NCI-H1417 treated with DMSO at 0.1 percent for 48 hours (cell line): ENCODE data around the gene BICD2.

Experiments used
- DNase-seq: peaks from one replicate; lab custom pipeline; 2025; lab: John Stamatoyannopoulos, UW

The BICD2 gene

GRCh38 chr9:92727716-92728700 is 36.6 kb downstream of the BICD2 start:
- no peak for DNase-seq

- DNase-seq = no peak
Measured at GRCh38 chr9:92726971-92727715, 37.5 kb downstream of the BICD2 start.

GRCh38 chr9:92726348-92726747 is 38.3 kb downstream of the BICD2 start:
- no peak for DNase-seq

- no peak for DNase-seq
Measured at GRCh38 chr9:92725766-92726165, 38.9 kb downstream of the BICD2 start.

GRCh38 chr9:92725266-92725545 is 39.4 kb downstream of the BICD2 start:
- no peak for DNase-seq

GRCh38 chr9:92724528-92725265 is 39.9 kb downstream of the BICD2 start:
- DNase-seq = no peak

GRCh38 chr9:92723801-92724323 is 40.8 kb downstream of the BICD2 start:
- DNase-seq = no peak

GRCh38 chr9:92723299-92723625 is 41.4 kb downstream of the BICD2 start:
- no peak for DNase-seq

GRCh38 chr9:92722386-92723298 is 42.0 kb downstream of the BICD2 start:
- no peak for DNase-seq

- no peak for DNase-seq
Measured at GRCh38 chr9:92721548-92721947, 43.1 kb downstream of the BICD2 start.

- DNase-seq = no peak
Measured at GRCh38 chr9:92720807-92721535, 43.7 kb downstream of the BICD2 start.

- DNase-seq = no peak
Measured at GRCh38 chr9:92720209-92720765, 44.3 kb downstream of the BICD2 start.

- DNase-seq = no peak
Measured at GRCh38 chr9:92719028-92719647, 45.5 kb downstream of the BICD2 start.

- no peak for DNase-seq
Measured at GRCh38 chr9:92718086-92719001, 46.3 kb downstream of the BICD2 start.

- no peak for DNase-seq
Measured at GRCh38 chr9:92717201-92718085, 47.2 kb downstream of the BICD2 start.

- DNase-seq = no peak
Measured at GRCh38 chr9:92716557-92716956, 48.1 kb downstream of the BICD2 start.

GRCh38 chr9:92715488-92716231 is 49.0 kb downstream of the BICD2 start:
- DNase-seq = no peak
